SK-N-MC (cell line): Measurements from ENCODE around the gene INHBE.

Experiments used
- EZH2 ChIP-seq: fragments of 200-600 bp; sonication (generic); IDR thresholded peaks from one replicate; pipeline ENCODE4 v1.6.1; 2017; ENCODE audit warnings: antibody characterized with exemption
- POLR2AphosphoS5 ChIP-seq: IDR thresholded peaks from 2 replicates; pipeline ENCODE4 v1.6.1; 2012; ENCODE audit warnings: mild to moderate bottlenecking, low read depth, low read length, borderline replicate concordance

- TF ChIP-seq EZH2 (no peak), POLR2AphosphoS5 (no peak)
These were observed 33.5 kb downstream of the INHBE start for GRCh38 chr12:57488402-57489156.
